Measurements from ENCODE around the gene ZCRB1. TPM values are rescaled to one million over a fixed set of nuclear protein-coding genes. Genes with fewer than 3 reads are reported as not detected.

Gene ZCRB1
- total RNA-seq, 1 experiment from 2014 or later: 62.2 TPM

- DNase-seq (ENCODE audit: unreplicated experiment): no peak
- intact Hi-C loops (cut with micrococcal nuclease): no loop called here
- CTCF ChIA-PET: interaction anchor here (1.0 kb wide), 1 partner anchor 195 kb away, joined by 3 read pairs; no protein-coding TSS in a partner anchor
- H3K9me3 Mint-ChIP-seq (ENCODE audit: unreplicated experiment): no peaks in the 10 kb centered on the region
- no TSS peak for BruUV-seq (replicated peaks)
- no peak overlapping the region for H3K4me3 Mint-ChIP-seq (ENCODE audit: unreplicated experiment)
- POLR2A ChIA-PET: no interaction called here
- H3K36me3 Mint-ChIP-seq (ENCODE audit: insufficient read depth, unreplicated experiment): peaks cover 22% of the 10 kb centered on the region
- TF ChIP-seq CTCF (IDR thresholded peaks at IDR 0.05; ENCODE audit: unreplicated experiment): no peak
- H3K27me3 Mint-ChIP-seq (ENCODE audit: insufficient read depth, unreplicated experiment): no peaks in the 10 kb centered on the region
- no peak overlapping the region for H3K27ac Mint-ChIP-seq (ENCODE audit: low read depth, unreplicated experiment)
- H3K4me1 Mint-ChIP-seq (ENCODE audit: insufficient read depth, unreplicated experiment): no peaks in the 10 kb centered on the region
These were observed 5.1 kb downstream of the ZCRB1 start for GRCh38 chr12:42320796-42321195.

GRCh38 chr12:42315108-42315507 lies 10.8 kb downstream of the ZCRB1 start:
- Mint-ChIP-seq H3K27ac (ENCODE audit: low read depth, unreplicated experiment) (no peak overlapping the region), H3K27me3 (ENCODE audit: insufficient read depth, unreplicated experiment) (no peaks in the 10 kb centered on the region), H3K9me3 (ENCODE audit: unreplicated experiment) (no peaks in the 10 kb centered on the region), H3K36me3 (ENCODE audit: insufficient read depth, unreplicated experiment) (peaks cover 43% of the 10 kb centered on the region), H3K4me3 (ENCODE audit: unreplicated experiment) (no peak overlapping the region), H3K4me1 (ENCODE audit: insufficient read depth, unreplicated experiment) (no peaks in the 10 kb centered on the region)
- intact Hi-C loops (cut with micrococcal nuclease): no loop called here
- DNase-seq (ENCODE audit: unreplicated experiment): no peak
- ChIA-PET CTCF (no interaction called here), POLR2A (interaction anchor here (1.0 kb wide), 1 partner anchor 11 kb away, joined by 3 read pairs; the partner anchor contains the start of genes PPHLN1 and ZCRB1)
- no TSS peak for BruUV-seq (replicated peaks)
- no peak for TF ChIP-seq CTCF (IDR thresholded peaks at IDR 0.05; ENCODE audit: unreplicated experiment)

DNA sequence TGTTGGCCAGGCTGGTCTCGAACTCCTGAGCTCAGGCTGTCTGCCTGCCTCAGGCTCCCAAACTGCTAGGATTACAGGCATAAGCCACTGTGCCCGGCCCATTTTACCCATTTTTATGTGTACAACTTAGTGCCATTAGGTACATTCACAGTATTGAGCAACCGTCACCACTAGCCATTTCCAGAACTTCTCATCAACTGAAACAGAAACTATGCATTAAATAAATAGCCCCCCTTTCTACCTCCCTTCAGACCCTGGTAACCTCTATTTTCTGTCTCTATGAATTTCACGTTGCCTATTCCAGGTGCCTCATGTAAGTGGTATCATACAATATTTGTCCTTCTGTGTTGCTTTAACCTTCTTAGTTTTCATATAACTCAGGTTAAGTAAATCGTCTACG lies 15.9 kb downstream of the ZCRB1 start:
- ChIA-PET CTCF (no interaction called here), POLR2A (no interaction called here)
- TF ChIP-seq CTCF (IDR thresholded peaks at IDR 0.05; ENCODE audit: unreplicated experiment): no peak
- Mint-ChIP-seq H3K9me3 (ENCODE audit: unreplicated experiment) (no peaks in the 10 kb centered on the region), H3K4me1 (ENCODE audit: insufficient read depth, unreplicated experiment) (no peaks in the 10 kb centered on the region), H3K27ac (ENCODE audit: low read depth, unreplicated experiment) (no peak overlapping the region), H3K4me3 (ENCODE audit: unreplicated experiment) (no peak overlapping the region), H3K27me3 (ENCODE audit: insufficient read depth, unreplicated experiment) (no peaks in the 10 kb centered on the region), H3K36me3 (ENCODE audit: insufficient read depth, unreplicated experiment) (peaks cover 18% of the 10 kb centered on the region)
- intact Hi-C loops (cut with micrococcal nuclease): no loop called here
- BruUV-seq (replicated peaks): no TSS peak
- DNase-seq (ENCODE audit: unreplicated experiment): no peak

- Mint-ChIP-seq H3K27ac (ENCODE audit: low read depth, unreplicated experiment) (no peak overlapping the region), H3K27me3 (ENCODE audit: insufficient read depth, unreplicated experiment) (no peaks in the 10 kb centered on the region), H3K9me3 (ENCODE audit: unreplicated experiment) (no peaks in the 10 kb centered on the region), H3K4me1 (ENCODE audit: insufficient read depth, unreplicated experiment) (no peaks in the 10 kb centered on the region), H3K4me3 (ENCODE audit: unreplicated experiment) (no peak overlapping the region), H3K36me3 (ENCODE audit: insufficient read depth, unreplicated experiment) (peaks cover 5% of the 10 kb centered on the region)
- BruUV-seq (replicated peaks): no TSS peak
- CTCF ChIA-PET: interaction anchor here (1.3 kb wide), 1 partner anchor 284 kb away, joined by 4 read pairs; no protein-coding TSS in a partner anchor
- intact Hi-C loops (cut with micrococcal nuclease): no loop called here
- POLR2A ChIA-PET: no interaction called here
- no peak for TF ChIP-seq CTCF (IDR thresholded peaks at IDR 0.05; ENCODE audit: unreplicated experiment)
- no peak for DNase-seq (ENCODE audit: unreplicated experiment)
These were observed 17.5 kb downstream of the ZCRB1 start for GRCh38 chr12:42308390-42308789.
